Tibial nerve (tissue), 4 donors: ENCODE measurements around the gene MYO15B. TPM values are rescaled to one million over a fixed set of nuclear protein-coding genes. Genes with fewer than 3 reads are reported as not detected.

Experiments
- DNase-seq, 2 donors: peaks; one replicate each; pipeline ENCODE4 v3.0.0-alpha.2; 2019; ENCODE audit warnings: low spot score in 2 of 2
- H3K27ac ChIP-seq, 4 donors: fragments of 200-600 bp; sonication (generic) in 3 of 4; one replicate each; pipeline ENCODE4 v1.5.1; 2017 to 2019; ENCODE audit warnings: mild to moderate bottlenecking in 1 of 4
- H3K27me3 ChIP-seq, 2 donors: fragments of 200-600 bp; sonication (generic) in 1 of 2; one replicate each; pipeline versions ENCODE4 v1.5.1 to v1.6.0; 2017 to 2019
- H3K36me3 ChIP-seq, 3 donors: fragments of 200-600 bp; sonication (generic); one replicate each; pipeline ENCODE4 v1.5.1; 2018 to 2019
- H3K4me1 ChIP-seq, 4 donors: fragments of 200-600 bp; sonication (generic) in 3 of 4; one replicate each; pipeline ENCODE4 v1.5.1; 2017 to 2019
- H3K4me3 ChIP-seq, 4 donors: fragments of 200-600 bp; sonication (generic) in 3 of 4; one replicate each; pipeline ENCODE4 v1.5.1; 2017 to 2019; ENCODE audit warnings: mild to moderate bottlenecking in 1 of 4, moderate library complexity in 1 of 4
- H3K9me3 ChIP-seq, 4 donors: fragments of 200-600 bp; sonication (generic) in 3 of 4; one replicate each; pipeline ENCODE4 v1.5.1; 2017 to 2019
- CTCF ChIP-seq, 5 experiments: fragments of 200-600 bp in 3 of 5; fragments of 450-650 bp in 2 of 5; sonication (generic) in 3 of 5; IDR thresholded peaks; one replicate each; pipeline ENCODE4 v1.5.1; 2016 to 2019; ENCODE audit warnings: antibody characterized with exemption in 5 of 5, mild to moderate bottlenecking in 3 of 5, moderate library complexity in 2 of 5
- EP300 ChIP-seq, 2 donors: sonication (generic); formaldehyde crosslinking; IDR thresholded peaks; one replicate each; pipeline ENCODE4 v1.6.1; 2017; ENCODE audit warnings: antibody characterized with exemption in 2 of 2, mild to moderate bottlenecking in 1 of 2
- POLR2A ChIP-seq, 2 donors: fragments of 450-650 bp; IDR thresholded peaks; one replicate each; pipeline ENCODE4 v1.6.1; 2017; ENCODE audit warnings: antibody characterized with exemption in 2 of 2, mild to moderate bottlenecking in 2 of 2, moderate library complexity in 2 of 2
- WGBS, 2 donors: methylation state at CpG; one replicate each; pipeline ENCODE4 v1.1.5; 2018; 5-methylcytosine and 5-hydroxymethylcytosine counted together
- total RNA-seq, 4 donors: library from RNA; depleted of rRNA; stranded (reverse); fragments of >200 nt; gene quantifications; one replicate each; pipeline ENCODE4 v1.1.0, GENCODE V29; 2016

The MYO15B gene
- total RNA-seq, 4 donors from 2014 or later, result 150 to 327 (median 278) TPM

- Histone ChIP-seq H3K9me3 (no peaks in the 10 kb centered on the region), H3K4me1 (no peaks in the 10 kb centered on the region), H3K27ac (no peak overlapping the region), H3K4me3 (no peak overlapping the region), H3K27me3 (no peaks in the 10 kb centered on the region), H3K36me3 (peaks cover 0 to 36% (median 0%) of the 10 kb centered on the region in 3 donors)
- no peak for DNase-seq
- 94 to 98% methylated on average over 7 to 11 of the region's 11 CpGs for WGBS, 2 donors
- TF ChIP-seq POLR2A (IDR thresholded peaks at IDR 0.05), result no peak
- no peak for TF ChIP-seq CTCF (IDR thresholded peaks at IDR 0.05)
- TF ChIP-seq EP300 (IDR thresholded peaks at IDR 0.05), result no peak
Observed at GRCh38 chr17:75564195-75564594, 23.4 kb upstream of the MYO15B start.

- 75 to 77% methylated on average over 6 to 7 of the region's 7 CpGs for WGBS, 2 donors
- H3K27me3 ChIP-seq, result no peaks in the 10 kb centered on the region
- no peak for DNase-seq
Observed at GRCh38 chr17:75565066-75565465, 22.5 kb upstream of the MYO15B start.

GRCh38 chr17:75565618-75566017 lies 22.0 kb upstream of the MYO15B start:
- peaks cover 0 to 45% (median 0%) of the 10 kb centered on the region in 3 donors for H3K36me3 ChIP-seq
- no peaks in the 10 kb centered on the region for H3K4me1 ChIP-seq
- no peak for TF ChIP-seq CTCF (IDR thresholded peaks at IDR 0.05)
- TF ChIP-seq EP300 (IDR thresholded peaks at IDR 0.05), result no peak
- TF ChIP-seq POLR2A (IDR thresholded peaks at IDR 0.05), result no peak
- H3K27ac ChIP-seq, result no peak overlapping the region
- H3K27me3 ChIP-seq, result no peaks in the 10 kb centered on the region
- no peak overlapping the region for H3K4me3 ChIP-seq
- no peaks in the 10 kb centered on the region for H3K9me3 ChIP-seq
- 83 to 88% methylated on average over 6 of the region's 6 CpGs for WGBS, 2 donors
- DNase-seq, result no peak

More at GRCh38 chr17:75565066-75565465, 22.5 kb upstream of the MYO15B start:
- no peak overlapping the region for H3K27ac ChIP-seq
- H3K4me1 ChIP-seq, result no peaks in the 10 kb centered on the region
- no peaks in the 10 kb centered on the region for H3K9me3 ChIP-seq
- peaks cover 0 to 39% (median 0%) of the 10 kb centered on the region in 3 donors for H3K36me3 ChIP-seq
- TF ChIP-seq EP300 (IDR thresholded peaks at IDR 0.05), result no peak
- TF ChIP-seq POLR2A (IDR thresholded peaks at IDR 0.05), result no peak
- TF ChIP-seq CTCF (IDR thresholded peaks at IDR 0.05), result no peak
- no peak overlapping the region for H3K4me3 ChIP-seq

- 77% methylated on average over 5 to 6 of the region's 6 CpGs for WGBS, 2 donors
- TF ChIP-seq CTCF (IDR thresholded peaks at IDR 0.05), result no peak
- no peak for TF ChIP-seq POLR2A (IDR thresholded peaks at IDR 0.05)
- TF ChIP-seq EP300 (IDR thresholded peaks at IDR 0.05), result no peak
- Histone ChIP-seq H3K9me3 (no peaks in the 10 kb centered on the region), H3K4me1 (no peaks in the 10 kb centered on the region), H3K36me3 (peaks cover 0 to 51% (median 0%) of the 10 kb centered on the region in 3 donors), H3K27me3 (no peaks in the 10 kb centered on the region), H3K27ac (no peak overlapping the region), H3K4me3 (no peak overlapping the region)
- no peak for DNase-seq
Observed at GRCh38 chr17:75566416-75566815, 21.2 kb upstream of the MYO15B start.

GRCh38 chr17:75566834-75567233 lies 20.8 kb upstream of the MYO15B start:
- Histone ChIP-seq H3K36me3 (peaks cover 0 to 55% (median 0%) of the 10 kb centered on the region in 3 donors), H3K4me3 (no peak overlapping the region), H3K4me1 (no peaks in the 10 kb centered on the region), H3K9me3 (no peaks in the 10 kb centered on the region), H3K27me3 (no peaks in the 10 kb centered on the region), H3K27ac (no peak overlapping the region)
- 79 to 89% methylated on average over 5 of the region's 5 CpGs for WGBS, 2 donors
- no peak for DNase-seq
- no peak for TF ChIP-seq CTCF (IDR thresholded peaks at IDR 0.05)
- TF ChIP-seq POLR2A (IDR thresholded peaks at IDR 0.05), result no peak
- no peak for TF ChIP-seq EP300 (IDR thresholded peaks at IDR 0.05)
